GM19023 (cell line): ENCODE measurements around the gene SMIM20.
"Not testable (repeated sequence)": the region's sequence is repeated elsewhere in the genome, so short reads cannot be mapped to it uniquely, and the experiment has no call there.

Experiments
- ATAC-seq: cut with Tn5 transposase; IDR thresholded peaks from one replicate; pipeline ENCODE4 v1.9.1; 2021; ENCODE audit warnings: mild to moderate bottlenecking, moderate library complexity; ENCODE audit not compliant: unreplicated experiment

The SMIM20 gene

DNA sequence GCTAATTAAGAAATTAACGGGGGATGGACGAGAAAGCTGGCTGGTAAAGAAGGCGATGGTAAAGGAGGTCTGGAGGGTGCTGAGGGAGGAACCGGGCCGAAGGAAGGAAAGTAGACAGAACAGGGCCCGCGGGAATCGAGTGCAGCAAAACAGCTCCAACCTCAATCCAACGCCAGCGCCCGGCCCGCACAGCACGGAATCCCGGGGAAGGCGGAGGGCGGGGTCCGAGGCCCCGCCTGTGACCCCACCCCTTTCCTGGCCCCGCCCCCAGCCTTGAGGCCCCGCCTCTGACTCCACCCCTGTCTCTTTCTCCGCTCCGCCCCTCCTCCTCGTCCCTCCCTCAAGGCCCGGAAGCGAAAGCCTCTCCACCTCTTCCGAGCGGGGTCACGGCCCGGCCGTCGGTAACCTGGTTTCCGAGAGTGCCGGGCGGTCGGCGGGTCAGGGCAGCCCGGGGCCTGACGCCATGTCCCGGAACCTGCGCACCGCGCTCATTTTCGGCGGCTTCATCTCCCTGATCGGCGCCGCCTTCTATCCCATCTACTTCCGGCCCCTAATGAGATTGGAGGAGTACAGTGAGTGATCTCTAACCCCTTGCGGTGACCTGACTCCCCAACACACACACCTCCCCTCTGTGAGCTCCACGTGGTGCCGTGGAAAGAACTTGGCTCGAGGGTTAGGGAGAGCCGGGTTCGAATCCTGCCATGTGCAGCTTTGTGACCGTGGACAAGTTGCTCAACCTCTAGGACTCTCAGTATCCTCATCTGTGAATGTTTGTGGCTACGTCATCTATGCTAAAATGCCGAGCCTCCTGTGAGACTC lies at the start of gene SMIM20:
Gene SMIM20 (plus strand): TSS at position 370 of the 819 bp plus-strand sequence. CDS start 94 bp downstream, at position 464.
- peak; percentile 89 for ATAC-seq

DNA sequence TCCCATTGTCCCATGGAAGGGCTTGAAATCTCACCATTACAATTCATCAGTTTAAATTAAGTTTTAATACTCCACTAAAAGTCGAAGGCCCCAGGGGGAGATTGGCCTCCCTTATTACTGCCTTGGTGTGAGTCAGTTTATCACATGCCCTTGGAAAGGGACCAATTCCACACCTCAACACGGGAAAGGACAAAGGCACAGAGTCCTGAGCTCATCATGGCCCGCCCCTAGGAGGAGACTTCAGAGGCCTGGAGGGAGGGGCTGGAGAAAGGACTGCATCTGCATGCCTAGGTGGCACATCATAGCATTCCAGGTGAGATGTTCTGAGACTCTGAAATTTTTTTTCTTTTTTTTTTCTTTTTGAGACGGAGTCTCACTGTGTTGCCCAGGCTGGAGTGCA lies 48.4 kb upstream of the SMIM20 start:
- no peak for ATAC-seq

DNA sequence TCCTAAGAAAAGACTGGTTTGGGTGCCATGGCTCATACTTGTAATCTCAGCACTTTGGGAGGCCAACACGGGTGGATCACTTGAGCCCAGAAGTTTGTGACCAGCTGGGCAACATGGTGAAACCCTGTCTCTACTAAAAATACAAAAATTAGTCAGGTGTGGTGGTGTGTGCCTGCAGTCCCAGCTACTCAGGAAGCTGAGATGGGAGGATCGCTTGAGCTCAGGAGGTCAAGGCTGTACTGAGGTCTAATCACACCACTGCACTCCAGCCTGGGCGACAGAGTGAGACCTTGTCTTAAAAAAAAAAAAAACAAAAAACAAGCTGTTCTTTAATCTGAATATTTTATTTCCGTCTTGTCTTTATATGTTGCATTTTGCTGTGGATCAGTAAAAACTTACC lies 47.6 kb upstream of the SMIM20 start:
- ATAC-seq, result not testable (repeated sequence)

DNA sequence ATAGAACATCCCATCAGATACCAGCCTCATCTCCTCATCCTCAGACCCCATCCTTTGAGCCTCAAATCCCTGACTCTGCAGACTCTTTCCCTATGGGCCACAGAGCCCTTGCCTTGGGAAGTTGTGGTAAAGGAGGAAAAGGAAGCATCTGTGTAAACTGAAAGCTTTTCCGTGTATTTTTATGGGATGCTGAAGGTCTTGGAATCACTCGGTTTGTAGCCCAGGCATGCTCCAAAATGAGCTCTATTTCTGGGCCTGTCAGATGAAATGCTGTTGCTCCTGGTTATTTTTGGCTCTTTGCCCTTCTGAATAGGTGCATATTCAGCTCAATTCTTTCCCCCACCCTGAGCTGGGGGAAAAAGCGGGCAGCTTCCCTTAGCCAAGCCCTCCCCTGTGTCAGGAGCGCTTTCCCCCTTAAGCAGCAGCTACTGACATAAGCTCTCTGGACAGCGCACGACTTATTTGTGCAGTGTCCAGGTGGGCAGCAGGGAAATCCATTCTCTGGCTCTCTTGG lies 46.2 kb upstream of the SMIM20 start:
- no peak for ATAC-seq

DNA sequence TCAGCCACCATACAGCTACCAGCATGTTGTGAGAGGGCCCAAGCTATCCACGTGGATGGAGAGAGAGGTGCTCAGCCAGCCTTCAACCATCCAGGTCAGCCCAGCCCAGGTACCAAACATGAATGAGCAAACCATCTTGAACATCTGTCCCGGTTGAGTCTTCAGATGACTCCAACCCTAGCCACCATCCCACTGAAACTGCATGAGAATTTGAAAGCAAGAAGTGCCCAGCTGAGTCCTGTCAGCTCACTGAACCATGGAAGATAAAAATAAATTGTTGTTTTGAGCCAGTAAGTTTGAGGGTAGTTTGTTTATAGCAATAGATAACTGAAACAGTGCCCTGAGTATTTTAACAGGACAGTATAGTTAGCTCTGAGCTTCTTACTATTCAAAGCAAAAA lies 43.9 kb upstream of the SMIM20 start:
- ATAC-seq, result peak; percentile 40

DNA sequence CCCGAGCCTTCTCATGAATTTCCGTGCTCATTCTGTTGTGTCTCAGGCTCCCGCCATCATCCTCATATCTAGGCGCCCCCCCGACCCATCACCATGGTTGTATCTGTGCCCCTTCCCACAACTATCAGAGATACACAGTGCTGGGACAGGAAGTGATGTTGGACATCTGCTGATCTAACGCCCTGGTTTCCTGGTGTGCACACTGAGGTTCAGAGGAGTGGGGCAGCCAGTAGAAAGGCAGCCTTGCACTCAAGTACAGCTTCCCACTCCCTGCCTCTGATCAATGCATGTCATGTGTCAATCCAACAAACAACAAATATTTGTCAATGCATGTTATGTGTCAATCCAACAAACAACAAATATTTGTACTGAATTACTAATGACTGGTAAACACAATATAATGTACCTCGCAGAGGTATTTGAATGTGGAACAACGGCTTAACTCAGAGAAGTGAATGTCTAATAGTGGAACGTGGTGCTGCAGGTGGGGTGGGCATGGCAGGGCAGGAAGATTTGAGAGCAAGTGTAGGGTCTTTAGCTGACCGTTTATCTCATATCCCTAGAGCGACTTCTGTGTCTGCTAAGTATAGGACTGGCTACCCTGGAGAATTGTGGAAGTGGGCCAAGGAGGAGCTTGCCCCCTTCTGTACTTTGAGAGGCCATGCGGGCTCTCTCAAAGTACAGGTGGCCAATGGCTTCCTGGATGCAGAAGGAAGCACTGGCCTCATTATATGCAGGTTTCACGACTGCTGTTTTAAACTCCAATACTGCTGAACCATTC lies 41.0 kb upstream of the SMIM20 start:
- ATAC-seq, result no peak

DNA sequence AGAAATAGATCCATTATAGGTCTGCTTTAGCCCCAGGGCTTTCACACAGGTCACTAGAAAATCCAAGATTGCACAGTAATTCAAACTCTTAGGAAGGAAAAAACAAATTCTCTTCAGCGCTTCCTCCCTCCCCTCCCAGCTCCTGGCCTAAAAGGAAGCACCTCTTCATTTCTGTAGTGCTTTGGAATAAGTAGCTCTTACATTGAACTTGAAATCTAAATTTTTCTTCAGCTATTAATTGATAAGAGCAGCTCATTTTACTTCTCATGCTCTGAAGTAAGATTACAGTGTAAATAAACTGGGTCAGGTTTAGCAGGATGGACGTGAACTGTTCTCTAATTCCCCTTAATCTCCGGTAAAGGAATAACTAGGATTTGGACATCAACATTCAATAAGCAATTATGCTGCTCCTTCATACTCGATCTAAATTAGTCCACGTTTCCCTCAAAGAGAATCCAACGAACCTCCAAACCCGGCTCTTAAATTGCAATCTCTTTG lies 40.3 kb upstream of the SMIM20 start:
- ATAC-seq, result no peak

DNA sequence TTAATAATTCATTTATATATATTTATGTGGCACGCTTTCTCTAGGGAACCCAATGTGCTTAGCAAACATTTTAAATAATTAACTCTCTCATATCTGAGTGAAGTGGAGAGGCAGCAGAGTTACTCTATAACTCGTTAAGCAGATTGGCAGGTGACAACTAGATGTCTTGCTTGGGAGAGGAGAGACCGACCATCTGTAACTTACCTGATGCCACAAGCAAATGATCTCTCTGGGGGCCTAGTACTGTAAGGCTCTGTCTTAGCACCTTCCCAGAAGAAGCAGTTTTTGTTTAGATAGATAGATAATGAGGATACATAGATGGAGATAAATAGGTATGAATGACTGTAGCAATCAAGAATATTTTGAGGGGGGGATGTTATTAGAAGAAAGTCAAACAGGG lies 39.4 kb upstream of the SMIM20 start:
- ATAC-seq, result peak; percentile 39

DNA sequence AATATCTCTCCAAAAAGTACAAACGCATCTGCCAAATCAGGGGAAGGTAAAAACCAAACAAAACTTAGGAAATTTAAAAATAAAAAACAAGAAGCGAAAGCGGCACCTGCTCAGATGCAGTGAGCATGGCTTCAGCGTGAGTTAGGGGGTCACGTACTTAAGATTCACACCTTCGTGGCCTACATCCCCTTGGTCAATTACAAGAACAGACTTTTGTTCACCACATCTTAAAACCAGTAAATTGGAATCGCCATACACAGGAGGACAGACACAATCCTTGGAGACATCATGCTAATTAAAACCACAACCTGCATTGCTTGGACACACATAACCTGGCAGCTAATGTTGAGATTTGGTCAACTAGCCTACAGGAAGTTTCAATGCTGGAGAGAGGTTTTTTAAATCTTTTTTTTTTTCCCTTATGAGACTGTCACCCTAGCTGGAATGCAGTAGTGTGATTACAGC lies 38.7 kb upstream of the SMIM20 start:
- peak; percentile 48 for ATAC-seq

DNA sequence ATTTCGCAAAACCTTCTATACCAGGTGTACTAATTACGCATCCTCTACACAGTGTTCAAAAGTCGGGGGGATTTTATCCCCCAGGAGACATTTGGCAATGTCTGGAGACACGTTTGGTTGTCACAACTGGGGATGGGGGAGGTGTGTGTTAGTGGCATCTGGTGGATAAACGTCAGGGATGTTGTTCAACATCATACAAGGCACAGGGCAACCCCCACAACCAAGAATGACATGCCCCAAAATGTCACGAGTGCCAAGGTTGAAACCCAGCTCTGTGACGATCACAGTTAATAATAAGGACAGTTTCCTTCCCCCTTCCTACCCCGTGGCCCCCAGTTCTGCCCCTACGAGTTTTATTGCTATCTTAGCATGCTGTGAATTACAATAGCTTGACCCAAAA lies 35.3 kb upstream of the SMIM20 start:
- no peak for ATAC-seq

DNA sequence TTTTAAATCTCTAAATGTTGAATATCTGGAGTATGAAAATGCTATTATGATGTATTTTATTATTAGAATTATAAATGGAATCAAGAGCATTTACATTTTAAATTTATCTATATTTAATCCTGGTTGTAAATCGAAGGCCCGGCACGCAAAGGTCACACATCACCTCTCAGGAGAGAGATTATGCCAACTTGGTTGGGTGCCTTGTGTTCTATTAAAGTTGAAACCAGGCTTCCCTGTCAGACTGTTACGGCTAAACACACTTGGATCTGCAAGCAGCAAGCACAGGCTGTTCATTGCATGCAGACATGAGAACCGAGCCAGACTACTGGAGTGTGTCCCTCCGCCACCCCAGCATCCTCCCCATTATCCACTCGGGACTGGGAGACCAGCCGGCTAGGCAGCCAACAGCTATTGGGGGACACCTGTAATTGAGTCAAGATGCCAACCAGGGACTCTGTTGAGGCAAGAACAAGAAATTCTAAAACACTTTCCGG lies 34.9 kb upstream of the SMIM20 start:
- no peak for ATAC-seq

DNA sequence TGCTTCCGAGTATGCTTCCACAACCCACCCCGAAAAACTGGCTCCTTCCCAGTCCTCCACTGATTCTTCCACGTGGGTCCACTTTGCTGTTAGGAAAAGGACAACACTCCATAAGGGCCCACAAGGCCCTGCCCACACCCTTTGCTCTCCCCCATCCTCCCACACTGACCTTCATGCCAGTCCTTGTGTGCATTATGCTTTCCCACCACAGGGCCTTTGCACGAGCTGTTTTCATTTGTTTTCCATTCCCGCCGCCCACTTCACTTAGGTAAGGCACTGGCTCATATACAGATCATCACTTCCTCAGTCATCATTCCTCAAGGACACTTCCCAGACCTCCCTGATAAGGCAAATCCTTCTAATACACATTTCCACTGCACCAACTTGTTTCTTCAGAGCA lies 34.4 kb upstream of the SMIM20 start:
- no peak for ATAC-seq

DNA sequence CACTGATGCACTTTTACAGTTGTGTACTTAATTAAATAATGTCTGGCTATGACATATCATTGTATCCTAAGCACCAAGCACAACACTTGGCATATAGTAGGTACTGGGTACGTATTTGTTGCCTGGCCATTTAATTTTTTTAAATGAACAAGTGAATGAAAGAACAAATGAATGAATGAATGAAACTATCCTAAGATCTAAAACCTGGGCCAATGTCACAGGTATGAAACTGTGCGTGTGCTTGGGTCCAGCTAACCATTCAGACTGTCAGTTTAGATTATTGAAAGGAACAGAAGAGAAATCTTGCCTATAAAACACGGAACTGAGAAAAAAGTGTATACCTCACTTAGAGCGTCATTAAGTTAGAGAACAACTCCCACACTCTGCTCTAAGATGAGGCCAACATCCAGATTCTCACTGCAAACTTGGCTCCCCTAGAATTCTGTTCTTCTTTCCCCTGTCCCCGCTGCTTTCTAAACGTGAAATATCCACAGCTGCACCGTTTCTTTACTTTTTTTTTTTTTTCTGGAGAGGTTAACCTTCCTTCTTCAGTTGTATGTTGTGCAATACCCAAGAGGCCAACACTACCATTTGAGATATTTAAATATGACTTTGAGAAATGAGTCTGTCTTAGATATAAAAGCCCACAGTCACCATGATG lies 33.9 kb upstream of the SMIM20 start:
- peak; percentile 49 for ATAC-seq

DNA sequence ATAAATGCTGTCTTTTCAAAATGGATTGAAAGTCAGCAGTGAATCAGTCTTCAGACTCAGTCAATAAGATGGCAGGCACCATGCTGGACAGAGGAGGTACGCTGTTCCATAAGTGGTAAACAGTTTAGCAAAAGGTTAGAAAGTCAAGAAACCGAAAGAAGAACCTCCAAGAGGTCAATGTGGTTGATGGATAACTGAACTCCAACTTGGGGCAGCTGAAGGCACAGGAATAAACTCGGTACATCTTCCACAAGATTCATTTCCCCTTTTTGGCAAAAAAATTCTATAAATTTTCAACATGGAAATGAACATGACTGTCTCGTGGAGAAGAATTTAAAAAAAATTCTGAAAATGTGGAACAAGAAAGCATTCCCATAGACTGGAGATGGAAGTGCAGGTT lies 32.8 kb upstream of the SMIM20 start:
- no peak for ATAC-seq

DNA sequence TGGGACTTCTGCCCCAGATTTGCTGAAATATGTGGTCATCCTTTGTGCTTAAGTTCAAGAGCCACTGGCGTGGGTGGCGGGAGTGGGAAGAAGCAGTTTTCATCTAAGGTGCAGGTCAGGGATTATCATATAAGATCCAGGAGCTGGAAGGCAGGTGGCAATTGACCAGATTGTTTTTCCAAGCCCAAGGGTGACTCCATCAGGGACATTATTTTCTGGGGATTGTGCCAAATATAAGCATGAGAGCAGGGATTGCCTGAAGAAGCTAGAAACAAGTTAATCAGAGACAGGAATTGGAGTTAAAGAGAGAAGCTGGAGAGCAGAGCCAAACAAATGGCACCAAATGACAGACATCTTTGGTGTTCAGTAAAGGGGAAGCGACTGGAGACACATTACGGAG lies 31.8 kb upstream of the SMIM20 start:
- ATAC-seq, result no peak

DNA sequence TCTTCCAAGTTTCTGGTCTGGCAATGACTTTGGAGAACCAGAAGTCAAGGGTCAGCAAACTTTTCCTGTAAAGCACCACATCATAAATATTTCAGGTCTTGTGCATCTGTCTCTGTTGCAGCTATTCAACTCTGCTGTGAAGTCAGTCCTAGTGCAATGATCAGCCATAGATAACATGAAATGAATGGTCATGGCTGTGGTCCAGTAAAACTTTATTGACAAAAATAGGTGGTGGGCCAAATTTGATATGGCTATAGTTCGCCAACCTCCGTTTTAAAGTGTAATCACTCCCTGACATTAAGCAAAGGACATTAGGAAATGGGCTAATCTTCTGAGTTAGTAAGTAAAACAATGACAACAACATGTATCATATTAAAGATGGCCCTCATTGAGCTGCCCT lies 30.5 kb upstream of the SMIM20 start:
- ATAC-seq, result no peak

DNA sequence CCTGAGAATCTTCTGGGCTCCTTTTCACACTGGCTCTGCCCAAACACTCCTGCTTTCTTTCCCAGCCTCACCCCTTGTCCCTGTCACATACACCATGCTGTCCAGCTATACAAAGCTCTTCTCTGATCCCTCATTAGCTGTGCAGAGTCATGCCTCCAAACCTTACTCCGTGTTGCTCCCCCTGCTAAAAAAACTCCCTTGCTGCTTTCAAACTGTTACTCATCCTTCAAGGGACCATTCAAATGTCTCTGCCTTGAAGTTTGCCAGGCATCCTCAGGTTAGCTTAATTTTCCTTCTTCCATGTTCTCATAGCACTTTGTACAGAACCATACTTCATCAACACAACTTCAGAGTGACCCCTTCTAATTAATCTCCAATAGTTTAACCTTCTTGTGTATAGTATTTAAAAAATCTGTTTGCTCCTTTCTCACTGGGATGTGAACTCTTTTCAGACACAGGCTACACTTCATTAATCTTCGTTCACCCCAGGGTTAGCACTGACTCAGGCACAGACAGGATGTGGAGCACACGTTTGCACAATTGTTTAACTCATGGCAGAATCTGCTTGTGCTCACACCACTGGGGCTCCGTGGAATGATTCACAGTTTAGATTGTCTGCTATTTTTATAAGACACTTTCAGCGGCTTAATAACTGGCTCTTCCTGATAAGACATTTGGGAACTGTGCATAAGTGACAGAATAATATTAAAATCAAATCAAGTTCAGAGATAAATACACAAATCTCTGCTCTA lies 29.8 kb upstream of the SMIM20 start:
- ATAC-seq, result no peak

DNA sequence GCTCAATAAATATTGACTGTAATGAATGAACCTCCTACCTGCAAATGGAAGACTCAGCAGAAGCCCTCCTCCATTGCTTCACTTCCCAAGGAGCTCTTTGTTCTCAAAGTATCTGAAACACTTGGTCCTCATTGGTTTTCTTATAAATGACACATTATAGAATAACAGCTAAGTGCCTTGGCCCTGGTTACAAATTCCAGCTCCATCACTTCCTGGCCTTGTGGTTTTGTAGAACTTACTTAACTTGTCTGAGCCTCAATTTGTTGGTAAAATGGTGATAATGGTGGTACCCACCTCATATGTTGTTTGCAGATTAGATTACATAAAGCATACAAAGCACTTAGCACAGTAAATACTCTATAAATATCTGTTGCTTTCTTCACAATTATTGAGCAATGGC lies 25.2 kb upstream of the SMIM20 start:
- no peak for ATAC-seq

DNA sequence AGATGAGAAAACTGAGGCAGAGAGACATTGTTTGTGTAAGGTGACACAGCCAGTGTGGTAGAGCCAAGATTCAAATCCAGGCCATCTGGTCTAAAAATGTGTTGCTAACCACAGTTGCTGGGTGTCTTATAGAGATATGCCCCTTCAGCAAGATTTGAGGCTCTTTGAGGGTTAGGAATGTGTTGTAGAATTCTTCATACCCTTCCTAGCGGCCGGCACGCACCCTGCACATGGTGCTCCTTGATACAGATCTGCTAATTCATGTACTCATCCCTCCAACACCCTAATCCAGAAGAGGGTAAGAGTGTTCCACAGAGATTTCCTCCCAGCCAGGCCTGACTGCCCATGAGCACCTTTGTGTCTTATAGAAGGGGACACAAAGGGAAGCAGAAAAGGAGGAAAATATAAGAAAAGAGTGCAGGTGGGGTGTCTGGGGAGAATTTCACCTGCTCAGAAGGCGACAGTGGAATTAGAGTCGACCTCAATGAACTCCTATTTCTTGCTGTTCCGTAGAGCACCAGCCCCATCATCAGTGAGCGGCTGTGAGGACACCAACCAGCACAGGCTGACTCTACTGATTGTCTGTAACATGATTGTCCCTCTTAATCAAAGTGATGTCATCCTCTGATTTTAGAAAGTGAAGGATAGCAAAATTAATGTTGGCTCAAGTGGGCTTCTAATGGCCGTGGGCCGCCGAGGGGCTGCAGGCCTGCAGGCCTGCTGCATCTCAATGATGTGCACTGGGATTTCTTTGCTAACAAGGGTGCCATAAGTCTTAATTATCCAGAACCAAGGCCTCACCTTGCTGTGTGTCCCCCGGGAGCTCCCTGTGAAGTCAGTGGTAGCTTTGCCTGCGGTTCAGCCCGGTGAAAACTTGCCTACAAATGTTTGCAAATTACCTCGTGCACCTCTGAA lies 24.2 kb upstream of the SMIM20 start:
- ATAC-seq, result no peak
